Brain microvascular endothelial cell (primary cell): Measurements from ENCODE around the gene PTGR3.

Experiments used
- DNase-seq: peaks from one replicate; pipeline ENCODE4 v3.0.0-alpha.2; 2020
- H3K27ac ChIP-seq: fragments of 250-450 bp; sonication (Bioruptor Pico); 2 replicates; pipeline ENCODE4 v1.5.1; 2020; ENCODE audit warnings: mild to moderate bottlenecking, moderate library complexity
- H3K27me3 ChIP-seq: fragments of 250-450 bp; sonication (Bioruptor Pico); replicated peaks from 2 replicates; pipeline ENCODE4 v1.5.1; 2020; ENCODE audit warnings: mild to moderate bottlenecking
- H3K36me3 ChIP-seq: fragments of 250-450 bp; sonication (Bioruptor Pico); replicated peaks from 2 replicates; pipeline ENCODE4 v1.5.1; 2020; ENCODE audit warnings: mild to moderate bottlenecking
- H3K4me3 ChIP-seq: 2 replicates; pipeline ENCODE4 v1.5.1; 2011; ENCODE audit warnings: low read depth, mild to moderate bottlenecking, control low read depth, low read length, moderate library complexity
- CTCF ChIP-seq: IDR thresholded peaks from 2 replicates; pipeline ENCODE4 v1.5.1; 2011; ENCODE audit warnings: low read depth, mild to moderate bottlenecking, moderate library complexity, low read length, control low read depth, inconsistent platforms; ENCODE audit errors: missing control alignments
- in situ Hi-C: cut with HindIII; loops from 2 replicates; pipeline ENCODE4 v1.10.0; 2017; ENCODE audit warnings: low sequenced_read_pairs, low pct_ligation_motif_present

The PTGR3 gene

GRCh38 chr18:75215663-75216062 is 6.7 kb upstream of the PTGR3 start:
- no peaks in the 10 kb centered on the region for H3K27me3 ChIP-seq
- no peak overlapping the region for H3K4me3 ChIP-seq
- no peak for TF ChIP-seq CTCF
- H3K27ac ChIP-seq, result no peak overlapping the region
- no peak for DNase-seq
- H3K36me3 ChIP-seq, result no peaks in the 10 kb centered on the region
- in situ Hi-C loops, result no loop called here

- Histone ChIP-seq H3K36me3 (no peaks in the 10 kb centered on the region), H3K27me3 (no peaks in the 10 kb centered on the region), H3K4me3 (no peak overlapping the region), H3K27ac (no peak overlapping the region)
- no peak for DNase-seq
- no peak for TF ChIP-seq CTCF
- in situ Hi-C loops, result no loop called here
Observed at GRCh38 chr18:75214766-75215510, 6.0 kb upstream of the PTGR3 start.

GRCh38 chr18:75214332-75214690 is 5.4 kb upstream of the PTGR3 start:
- H3K4me3 ChIP-seq, result no peak overlapping the region
- in situ Hi-C loops, result no loop called here
- no peak for TF ChIP-seq CTCF
- H3K27me3 ChIP-seq, result no peaks in the 10 kb centered on the region
- no peak overlapping the region for H3K27ac ChIP-seq
- DNase-seq, result no peak
- H3K36me3 ChIP-seq, result no peaks in the 10 kb centered on the region

GRCh38 chr18:75213611-75214331 is 4.8 kb upstream of the PTGR3 start:
- TF ChIP-seq CTCF, result no peak
- Histone ChIP-seq H3K27me3 (no peaks in the 10 kb centered on the region), H3K4me3 (no peak overlapping the region), H3K36me3 (no peaks in the 10 kb centered on the region), H3K27ac (no peak overlapping the region)
- in situ Hi-C loops, result no loop called here
- no peak for DNase-seq

DNA sequence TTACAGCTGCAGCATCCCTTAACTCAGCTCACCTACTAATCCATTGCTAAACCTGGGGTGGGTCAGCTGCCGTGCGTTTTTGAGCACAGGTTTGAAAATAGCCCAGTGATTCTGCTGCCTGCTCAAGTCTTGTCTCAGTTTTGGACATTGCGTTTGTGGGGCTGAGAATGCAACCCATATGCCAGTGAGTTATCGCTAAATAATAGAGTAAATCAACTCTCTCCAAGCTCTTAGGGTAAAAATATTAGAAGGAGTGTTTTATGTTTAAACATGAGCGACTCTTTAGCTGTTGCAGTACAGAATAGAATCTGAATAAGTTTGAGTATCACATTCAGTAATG is 3.8 kb upstream of the PTGR3 start:
- TF ChIP-seq CTCF, result no peak
- DNase-seq, result no peak
- Histone ChIP-seq H3K27me3 (no peaks in the 10 kb centered on the region), H3K36me3 (no peaks in the 10 kb centered on the region), H3K27ac (no peak overlapping the region), H3K4me3 (peak overlapping the region; percentile 67)
- in situ Hi-C loops, result no loop called here
